Measurements from ENCODE around the gene ACP5.
"Not testable (repeated sequence)": the region's sequence is repeated elsewhere in the genome, so short reads cannot be mapped to it uniquely, and the experiment has no call there.

The ACP5 gene

GRCh38 chr19:11576227-11576626 is 1.2 kb downstream of the ACP5 start:
- Histone ChIP-seq H3K27me3 (ENCODE audit: insufficient read depth, poor library complexity, severe bottlenecking) (no peaks in the 10 kb centered on the region), H3K4me3 (replicated peaks; ENCODE audit: insufficient read depth, low read length) (no peak overlapping the region), H3K27ac (replicated peaks) (no peak overlapping the region)
- DNase-seq (ENCODE audit: low read depth in 1 of 2, low spot score in 1 of 2): no peak
- TF ChIP-seq GABPA (IDR thresholded peaks at IDR 0.05; ENCODE audit: low read depth) (no peak), SPI1 (IDR thresholded peaks at IDR 0.05; ENCODE audit: borderline replicate concordance, low read depth) (0 out of 2 replicates have a peak, but pooled peaks have one; percentile 7)

DNA sequence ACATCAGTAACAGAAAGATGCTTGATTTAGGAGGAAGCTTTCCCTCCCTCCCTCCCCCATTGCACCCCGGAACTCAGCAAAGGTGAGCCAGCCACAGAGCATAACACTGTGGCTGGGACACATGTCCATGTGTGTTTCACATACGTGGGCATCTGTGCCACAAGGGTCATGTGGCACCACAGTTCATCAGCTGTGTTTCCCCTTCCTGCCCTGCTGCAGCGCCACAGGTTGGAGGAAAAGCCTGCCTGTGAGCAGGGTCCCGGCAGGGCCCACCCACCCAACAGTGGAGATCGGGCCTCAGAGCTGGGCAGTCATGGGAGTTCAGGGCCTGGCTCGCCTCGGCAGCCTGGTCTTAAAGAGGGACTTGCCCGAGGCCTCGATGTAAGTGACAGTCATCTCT is 2.8 kb downstream of the ACP5 start:
- TF ChIP-seq, protein P1, sequence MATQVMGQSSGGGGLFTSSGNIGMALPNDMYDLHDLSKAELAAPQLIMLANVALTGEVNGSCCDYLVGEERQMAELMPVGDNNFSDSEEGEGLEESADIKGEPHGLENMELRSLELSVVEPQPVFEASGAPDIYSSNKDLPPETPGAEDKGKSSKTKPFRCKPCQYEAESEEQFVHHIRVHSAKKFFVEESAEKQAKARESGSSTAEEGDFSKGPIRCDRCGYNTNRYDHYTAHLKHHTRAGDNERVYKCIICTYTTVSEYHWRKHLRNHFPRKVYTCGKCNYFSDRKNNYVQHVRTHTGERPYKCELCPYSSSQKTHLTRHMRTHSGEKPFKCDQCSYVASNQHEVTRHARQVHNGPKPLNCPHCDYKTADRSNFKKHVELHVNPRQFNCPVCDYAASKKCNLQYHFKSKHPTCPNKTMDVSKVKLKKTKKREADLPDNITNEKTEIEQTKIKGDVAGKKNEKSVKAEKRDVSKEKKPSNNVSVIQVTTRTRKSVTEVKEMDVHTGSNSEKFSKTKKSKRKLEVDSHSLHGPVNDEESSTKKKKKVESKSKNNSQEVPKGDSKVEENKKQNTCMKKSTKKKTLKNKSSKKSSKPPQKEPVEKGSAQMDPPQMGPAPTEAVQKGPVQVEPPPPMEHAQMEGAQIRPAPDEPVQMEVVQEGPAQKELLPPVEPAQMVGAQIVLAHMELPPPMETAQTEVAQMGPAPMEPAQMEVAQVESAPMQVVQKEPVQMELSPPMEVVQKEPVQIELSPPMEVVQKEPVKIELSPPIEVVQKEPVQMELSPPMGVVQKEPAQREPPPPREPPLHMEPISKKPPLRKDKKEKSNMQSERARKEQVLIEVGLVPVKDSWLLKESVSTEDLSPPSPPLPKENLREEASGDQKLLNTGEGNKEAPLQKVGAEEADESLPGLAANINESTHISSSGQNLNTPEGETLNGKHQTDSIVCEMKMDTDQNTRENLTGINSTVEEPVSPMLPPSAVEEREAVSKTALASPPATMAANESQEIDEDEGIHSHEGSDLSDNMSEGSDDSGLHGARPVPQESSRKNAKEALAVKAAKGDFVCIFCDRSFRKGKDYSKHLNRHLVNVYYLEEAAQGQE (IDR thresholded peaks at IDR 0.05; ENCODE audit: insufficient replicate concordance, low read depth): no peak
- TF ChIP-seq, protein P2, sequence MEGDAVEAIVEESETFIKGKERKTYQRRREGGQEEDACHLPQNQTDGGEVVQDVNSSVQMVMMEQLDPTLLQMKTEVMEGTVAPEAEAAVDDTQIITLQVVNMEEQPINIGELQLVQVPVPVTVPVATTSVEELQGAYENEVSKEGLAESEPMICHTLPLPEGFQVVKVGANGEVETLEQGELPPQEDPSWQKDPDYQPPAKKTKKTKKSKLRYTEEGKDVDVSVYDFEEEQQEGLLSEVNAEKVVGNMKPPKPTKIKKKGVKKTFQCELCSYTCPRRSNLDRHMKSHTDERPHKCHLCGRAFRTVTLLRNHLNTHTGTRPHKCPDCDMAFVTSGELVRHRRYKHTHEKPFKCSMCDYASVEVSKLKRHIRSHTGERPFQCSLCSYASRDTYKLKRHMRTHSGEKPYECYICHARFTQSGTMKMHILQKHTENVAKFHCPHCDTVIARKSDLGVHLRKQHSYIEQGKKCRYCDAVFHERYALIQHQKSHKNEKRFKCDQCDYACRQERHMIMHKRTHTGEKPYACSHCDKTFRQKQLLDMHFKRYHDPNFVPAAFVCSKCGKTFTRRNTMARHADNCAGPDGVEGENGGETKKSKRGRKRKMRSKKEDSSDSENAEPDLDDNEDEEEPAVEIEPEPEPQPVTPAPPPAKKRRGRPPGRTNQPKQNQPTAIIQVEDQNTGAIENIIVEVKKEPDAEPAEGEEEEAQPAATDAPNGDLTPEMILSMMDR (IDR thresholded peaks at IDR 0.05; ENCODE audit: insufficient read depth, low read length): no peak
- Histone ChIP-seq H3K27ac (replicated peaks) (no peak overlapping the region), H3K4me3 (replicated peaks; ENCODE audit: insufficient read depth, low read length) (no peak overlapping the region), H3K27me3 (ENCODE audit: insufficient read depth, poor library complexity, severe bottlenecking) (no peaks in the 10 kb centered on the region)
- no peak for DNase-seq (ENCODE audit: low read depth in 1 of 2, low spot score in 1 of 2)

- not testable (repeated sequence) for H3K4me3 ChIP-seq (replicated peaks; ENCODE audit: insufficient read depth, low read length); DNase-seq (ENCODE audit: low read depth in 1 of 2, low spot score in 1 of 2); H3K27me3 ChIP-seq (ENCODE audit: insufficient read depth, poor library complexity, severe bottlenecking); H3K27ac ChIP-seq (replicated peaks)
These were observed 3.7 kb downstream of the ACP5 start for GRCh38 chr19:11573763-11574162.

DNA sequence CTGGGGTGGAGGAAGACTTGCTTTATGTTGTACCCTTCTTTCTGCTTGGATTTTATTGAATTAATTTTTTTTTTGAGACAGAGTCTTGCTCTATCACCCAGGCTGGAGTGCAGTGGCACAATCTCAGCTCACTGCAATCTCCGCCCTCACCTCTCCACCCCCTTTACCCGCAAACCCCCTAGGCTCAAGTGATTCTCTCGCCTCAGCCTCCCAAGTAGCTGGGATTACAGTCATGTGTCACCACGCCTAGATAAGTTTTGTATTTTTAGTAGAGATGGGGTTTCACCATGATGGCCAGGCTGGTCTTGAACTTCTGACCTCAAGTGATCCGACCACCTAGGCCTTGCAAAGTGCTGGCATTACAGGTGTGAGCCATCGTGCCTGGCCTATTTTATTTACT is 4.1 kb downstream of the ACP5 start:
- H3K27ac ChIP-seq (replicated peaks); H3K4me3 ChIP-seq (replicated peaks; ENCODE audit: insufficient read depth, low read length); H3K27me3 ChIP-seq (ENCODE audit: insufficient read depth, poor library complexity, severe bottlenecking); DNase-seq (ENCODE audit: low read depth in 1 of 2, low spot score in 1 of 2): not testable (repeated sequence)

DNA sequence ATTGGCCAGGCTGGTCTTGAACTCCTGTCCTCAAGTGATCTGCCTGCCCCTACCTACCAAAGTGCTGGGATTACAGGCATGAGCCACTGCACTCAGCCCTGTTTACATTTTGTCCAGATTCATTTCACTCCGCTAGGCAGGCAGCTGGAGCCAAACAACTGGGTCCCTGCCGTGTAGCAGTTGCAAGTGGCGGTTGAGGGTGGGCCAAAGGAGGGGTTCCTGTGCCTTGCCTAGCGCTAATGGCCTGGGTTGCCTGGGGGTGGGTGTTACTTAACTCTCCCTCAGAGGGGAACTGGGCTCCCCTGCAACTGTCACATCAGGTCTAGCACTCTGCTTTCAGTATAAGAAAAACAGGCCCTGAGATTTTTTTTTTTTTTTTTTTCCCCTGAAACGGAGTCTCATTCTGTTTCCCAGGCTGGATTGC is 7.4 kb downstream of the ACP5 start:
- no peak for TF ChIP-seq GABPA (IDR thresholded peaks at IDR 0.05; ENCODE audit: low read depth)
- TF ChIP-seq, protein P2 (IDR thresholded peaks at IDR 0.05; ENCODE audit: insufficient read depth, low read length): no peak
- TF ChIP-seq, protein P1 (IDR thresholded peaks at IDR 0.05; ENCODE audit: insufficient replicate concordance, low read depth): no peak
- peak; percentile 63 for TF ChIP-seq POLR2AphosphoS5 (IDR thresholded peaks at IDR 0.05; ENCODE audit: low read depth)
- TF ChIP-seq SPI1 (IDR thresholded peaks at IDR 0.05; ENCODE audit: borderline replicate concordance, low read depth): peak; percentile 64; the same call in 1 of the 2 replicates
- Histone ChIP-seq H3K4me3 (replicated peaks; ENCODE audit: insufficient read depth, low read length) (no peak overlapping the region), H3K27ac (replicated peaks) (peak overlapping the region; percentile 53), H3K27me3 (ENCODE audit: insufficient read depth, poor library complexity, severe bottlenecking) (no peaks in the 10 kb centered on the region)
- peak in 1 of 2 experiments; percentile 90 for DNase-seq (ENCODE audit: low read depth in 1 of 2, low spot score in 1 of 2)

All from HL-60 (cell line).